Panc1 (cell line): ENCODE results near the gene CEBPA. TPM values are rescaled to one million over a fixed set of nuclear protein-coding genes. Genes with fewer than 3 reads are reported as not detected.

ENCODE experiments used
- ATAC-seq: fragments of 200-7000 bp; cut with Tn5 transposase; 2 replicates; pipeline ENCODE4 v1.9.1; 2020; ENCODE audit warnings: mild to moderate bottlenecking, moderate library complexity
- BruUV-seq: library from RNA; stranded (reverse); fragments of 400-500 nt; replicated peaks from 2 replicates; lab custom pipeline; 2021; lab: Mats Ljungman, UMichigan
- CTCF ChIA-PET: fragments of 300-600 bp; sonication (Branson Sonifier 250); formaldehyde crosslinking; loops from one replicate; lab custom pipeline; 2022; ENCODE audit warnings: antibody characterized with exemption; lab: Charles Lee
- POLR2A ChIA-PET: fragments of 300-600 bp; sonication (Branson Sonifier 250); formaldehyde crosslinking; loops from one replicate; lab custom pipeline; 2022; ENCODE audit warnings: antibody characterized with exemption; lab: Charles Lee
- DNase-seq: peaks from one replicate; pipeline ENCODE4 v3.0.0-alpha.2; 2010; ENCODE audit warnings: low read depth, low spot score
- H3K27ac ChIP-seq: 2 replicates; pipeline ENCODE4 v1.5.1; 2011; ENCODE audit warnings: mild to moderate bottlenecking, low read length, inconsistent platforms
- H3K27me3 ChIP-seq: fragments of 200-500 bp; sonication (Bioruptor generic); 2 replicates; pipeline ENCODE4 v1.6.0; 2014; ENCODE audit warnings: low read length, inconsistent platforms; ENCODE audit not compliant: control insufficient read depth, insufficient read depth
- H3K36me3 ChIP-seq: fragments of 200-500 bp; sonication (Bioruptor generic); 2 replicates; pipeline ENCODE4 v1.5.1; 2014; ENCODE audit warnings: inconsistent platforms, mild to moderate bottlenecking, low read length, moderate library complexity; ENCODE audit not compliant: control insufficient read depth, insufficient read depth
- H3K4me1 ChIP-seq: 2 replicates; pipeline ENCODE4 v1.5.1; 2011; ENCODE audit warnings: inconsistent platforms, mild to moderate bottlenecking, low read length, moderate library complexity; ENCODE audit not compliant: control insufficient read depth, insufficient read depth
- H3K4me3 ChIP-seq, 2 experiments: 2 replicates each; pipeline ENCODE4 v1.5.1; 2011 to 2012; ENCODE audit warnings: low read depth in 2 of 2, low read length in 2 of 2, mild to moderate bottlenecking in 2 of 2, inconsistent platforms in 1 of 2, moderate library complexity in 1 of 2
- H3K9me3 ChIP-seq: fragments of 200-500 bp; sonication (Bioruptor generic); 2 replicates; pipeline ENCODE4 v1.5.1; 2014; ENCODE audit warnings: low read depth, mild to moderate bottlenecking, inconsistent platforms, low read length, moderate library complexity; ENCODE audit not compliant: control insufficient read depth, insufficient read depth
- POLR2AphosphoS5 ChIP-seq: IDR thresholded peaks from 2 replicates; pipeline ENCODE4 v1.6.1; 2012; ENCODE audit warnings: mild to moderate bottlenecking, low read depth, low read length, moderate library complexity
- SIN3A ChIP-seq: IDR thresholded peaks from 2 replicates; pipeline ENCODE4 v1.6.1; 2012; ENCODE audit warnings: low read depth, mild to moderate bottlenecking, low read length, moderate library complexity, borderline replicate concordance; ENCODE audit not compliant: insufficient read depth
- TCF7L2 ChIP-seq: IDR thresholded peaks from 2 replicates; pipeline ENCODE4 v1.6.1; 2011; ENCODE audit warnings: mild to moderate bottlenecking, low read depth, low read length, inconsistent platforms
- in situ Hi-C: cut with HindIII; loops from 2 replicates; pipeline ENCODE4 v1.10.0; 2016; ENCODE audit warnings: low sequenced_read_pairs, low pct_unique_long_range_greater_than_20kb
- intact Hi-C: fragments of 100-400 bp; cut with micrococcal nuclease; formaldehyde crosslinking; loops from one replicate; pipeline ENCODE4 v1.10.0; 2022; ENCODE audit not compliant: unreplicated experiment
- total RNA-seq: library from RNA; stranded (reverse); gene quantifications from one replicate; pipeline ENCODE4 v1.2.1, GENCODE V29; 2021; ENCODE audit not compliant: unreplicated experiment
- TF ChIP-seq, protein P1 (sequence below), 2 experiments: IDR thresholded peaks; 2 replicates each; pipeline ENCODE4 v1.6.1; 2011 to 2012; ENCODE audit warnings: low read depth in 2 of 2, control low read depth in 1 of 2, low read length in 1 of 2, mild to moderate bottlenecking in 1 of 2, moderate library complexity in 1 of 2; ENCODE audit not compliant: insufficient read depth in 1 of 2
- TF ChIP-seq, protein P2 (sequence below): fragments of 450-650 bp; IDR thresholded peaks from 2 replicates; pipeline ENCODE4 v1.5.1; 2017; ENCODE audit warnings: mild to moderate bottlenecking

Gene CEBPA
- total RNA-seq, 1 experiment from 2014 or later, result 1.6 TPM

GRCh38 chr19:33286899-33287298 is 15.4 kb downstream of the CEBPA start:
- H3K4me1 ChIP-seq, result 0 out of 2 replicates have a peak, but pooled peaks cover 4% of the 10 kb centered on the region
- CTCF ChIA-PET, result no interaction called here
- intact Hi-C loops, result no loop called here

GRCh38 chr19:33285441-33285927 is 16.9 kb downstream of the CEBPA start:
- Histone ChIP-seq H3K36me3 (no peaks in the 10 kb centered on the region), H3K27me3 (0 out of 2 replicates have a peak, but pooled peaks cover 2% of the 10 kb centered on the region), H3K4me1 (no peaks in the 10 kb centered on the region), H3K27ac (no peak overlapping the region), H3K4me3 (no peak overlapping the region), H3K9me3 (peaks cover 15% of the 10 kb centered on the region; the same call in 1 of the 2 replicates)
- DNase-seq (no peak), ATAC-seq (no peak)
- ChIA-PET CTCF (no interaction called here), POLR2A (no interaction called here)
- in situ Hi-C loops (no loop called here), intact Hi-C loops (no loop called here)
- TF ChIP-seq SIN3A (no peak), POLR2AphosphoS5 (no peak), TCF7L2 (no peak)
- TF ChIP-seq, protein P1, sequence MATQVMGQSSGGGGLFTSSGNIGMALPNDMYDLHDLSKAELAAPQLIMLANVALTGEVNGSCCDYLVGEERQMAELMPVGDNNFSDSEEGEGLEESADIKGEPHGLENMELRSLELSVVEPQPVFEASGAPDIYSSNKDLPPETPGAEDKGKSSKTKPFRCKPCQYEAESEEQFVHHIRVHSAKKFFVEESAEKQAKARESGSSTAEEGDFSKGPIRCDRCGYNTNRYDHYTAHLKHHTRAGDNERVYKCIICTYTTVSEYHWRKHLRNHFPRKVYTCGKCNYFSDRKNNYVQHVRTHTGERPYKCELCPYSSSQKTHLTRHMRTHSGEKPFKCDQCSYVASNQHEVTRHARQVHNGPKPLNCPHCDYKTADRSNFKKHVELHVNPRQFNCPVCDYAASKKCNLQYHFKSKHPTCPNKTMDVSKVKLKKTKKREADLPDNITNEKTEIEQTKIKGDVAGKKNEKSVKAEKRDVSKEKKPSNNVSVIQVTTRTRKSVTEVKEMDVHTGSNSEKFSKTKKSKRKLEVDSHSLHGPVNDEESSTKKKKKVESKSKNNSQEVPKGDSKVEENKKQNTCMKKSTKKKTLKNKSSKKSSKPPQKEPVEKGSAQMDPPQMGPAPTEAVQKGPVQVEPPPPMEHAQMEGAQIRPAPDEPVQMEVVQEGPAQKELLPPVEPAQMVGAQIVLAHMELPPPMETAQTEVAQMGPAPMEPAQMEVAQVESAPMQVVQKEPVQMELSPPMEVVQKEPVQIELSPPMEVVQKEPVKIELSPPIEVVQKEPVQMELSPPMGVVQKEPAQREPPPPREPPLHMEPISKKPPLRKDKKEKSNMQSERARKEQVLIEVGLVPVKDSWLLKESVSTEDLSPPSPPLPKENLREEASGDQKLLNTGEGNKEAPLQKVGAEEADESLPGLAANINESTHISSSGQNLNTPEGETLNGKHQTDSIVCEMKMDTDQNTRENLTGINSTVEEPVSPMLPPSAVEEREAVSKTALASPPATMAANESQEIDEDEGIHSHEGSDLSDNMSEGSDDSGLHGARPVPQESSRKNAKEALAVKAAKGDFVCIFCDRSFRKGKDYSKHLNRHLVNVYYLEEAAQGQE (IDR thresholded peaks at IDR 0.05; ENCODE audit: insufficient read depth in 1 of 2, low read depth in 2 of 2, low read length in 1 of 2), result no peak
- TF ChIP-seq, protein P2, sequence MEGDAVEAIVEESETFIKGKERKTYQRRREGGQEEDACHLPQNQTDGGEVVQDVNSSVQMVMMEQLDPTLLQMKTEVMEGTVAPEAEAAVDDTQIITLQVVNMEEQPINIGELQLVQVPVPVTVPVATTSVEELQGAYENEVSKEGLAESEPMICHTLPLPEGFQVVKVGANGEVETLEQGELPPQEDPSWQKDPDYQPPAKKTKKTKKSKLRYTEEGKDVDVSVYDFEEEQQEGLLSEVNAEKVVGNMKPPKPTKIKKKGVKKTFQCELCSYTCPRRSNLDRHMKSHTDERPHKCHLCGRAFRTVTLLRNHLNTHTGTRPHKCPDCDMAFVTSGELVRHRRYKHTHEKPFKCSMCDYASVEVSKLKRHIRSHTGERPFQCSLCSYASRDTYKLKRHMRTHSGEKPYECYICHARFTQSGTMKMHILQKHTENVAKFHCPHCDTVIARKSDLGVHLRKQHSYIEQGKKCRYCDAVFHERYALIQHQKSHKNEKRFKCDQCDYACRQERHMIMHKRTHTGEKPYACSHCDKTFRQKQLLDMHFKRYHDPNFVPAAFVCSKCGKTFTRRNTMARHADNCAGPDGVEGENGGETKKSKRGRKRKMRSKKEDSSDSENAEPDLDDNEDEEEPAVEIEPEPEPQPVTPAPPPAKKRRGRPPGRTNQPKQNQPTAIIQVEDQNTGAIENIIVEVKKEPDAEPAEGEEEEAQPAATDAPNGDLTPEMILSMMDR, result no peak
- no TSS peak for BruUV-seq

More at GRCh38 chr19:33286899-33287298, 15.4 kb downstream of the CEBPA start:
- no peak for ATAC-seq
- no peak for DNase-seq
- no peaks in the 10 kb centered on the region for H3K36me3 ChIP-seq
- H3K27ac ChIP-seq, result no peak overlapping the region
- H3K9me3 ChIP-seq, result peaks cover 15% of the 10 kb centered on the region; the same call in 1 of the 2 replicates
- no TSS peak for BruUV-seq
- no peak overlapping the region for H3K4me3 ChIP-seq
- in situ Hi-C loops, result no loop called here
- 0 out of 2 replicates have a peak, but pooled peaks cover 2% of the 10 kb centered on the region for H3K27me3 ChIP-seq
- TF ChIP-seq SIN3A (no peak), TCF7L2 (no peak), POLR2AphosphoS5 (no peak)
- TF ChIP-seq, protein P2, result no peak
- TF ChIP-seq, protein P1 (IDR thresholded peaks at IDR 0.05; ENCODE audit: insufficient read depth in 1 of 2, low read depth in 2 of 2, low read length in 1 of 2), result no peak
- POLR2A ChIA-PET, result no interaction called here
